H9 (cell line): Measurements from ENCODE around the gene GIT1. TPM values are rescaled to one million over a fixed set of nuclear protein-coding genes. Genes with fewer than 3 reads are reported as not detected.

Experiments used
- DNase-seq: peaks from one replicate; pipeline ENCODE4 v3.0.0-alpha.2; 2017
- H2AFZ ChIP-seq: one replicate; pipeline ENCODE4 v1.6.1; 2013; ENCODE audit warnings: mild to moderate bottlenecking, low read length, control low read depth, moderate library complexity
- H2AK5ac ChIP-seq: 2 replicates; pipeline ENCODE4 v1.6.1; 2013; ENCODE audit warnings: low read length, control low read depth, mixed read lengths; ENCODE audit not compliant: insufficient read length
- H2BK120ac ChIP-seq: one replicate; pipeline ENCODE4 v1.6.1; 2013; ENCODE audit warnings: low read depth, mild to moderate bottlenecking, low read length, control low read depth, inconsistent platforms; ENCODE audit not compliant: poor library complexity, severe bottlenecking
- H2BK12ac ChIP-seq: 2 replicates; pipeline ENCODE4 v1.6.1; 2013; ENCODE audit warnings: low read length, control low read depth, mixed read lengths, low read depth; ENCODE audit not compliant: insufficient read length
- H2BK15ac ChIP-seq: 2 replicates; pipeline ENCODE4 v1.6.1; 2013; ENCODE audit warnings: low read depth, low read length, control low read depth
- H2BK20ac ChIP-seq: one replicate; pipeline ENCODE4 v1.6.1; 2013; ENCODE audit warnings: low read depth, mild to moderate bottlenecking, low read length, control low read depth, inconsistent platforms; ENCODE audit not compliant: poor library complexity, severe bottlenecking
- H2BK5ac ChIP-seq: 2 replicates; pipeline ENCODE4 v1.6.1; 2013; ENCODE audit warnings: low read length, control low read depth, mixed read lengths; ENCODE audit not compliant: insufficient read length
- H3K14ac ChIP-seq: 2 replicates; pipeline ENCODE4 v1.6.1; 2013; ENCODE audit warnings: low read length, control low read depth; ENCODE audit not compliant: insufficient read depth
- H3K18ac ChIP-seq: 2 replicates; pipeline ENCODE4 v1.6.1; 2013; ENCODE audit warnings: low read depth, mild to moderate bottlenecking, mixed read lengths, low read length, control low read depth; ENCODE audit not compliant: insufficient read length
- H3K23ac ChIP-seq: 2 replicates; pipeline ENCODE4 v1.6.1; 2013; ENCODE audit warnings: low read length, control low read depth, mixed read lengths, low read depth; ENCODE audit not compliant: insufficient read length
- H3K23me2 ChIP-seq: 2 replicates; pipeline ENCODE4 v1.6.1; 2013; ENCODE audit warnings: low read depth, mild to moderate bottlenecking, mixed read lengths, low read length, control low read depth; ENCODE audit not compliant: insufficient read length, poor library complexity, severe bottlenecking
- H3K27ac ChIP-seq: 2 replicates; pipeline ENCODE4 v1.5.1; 2013; ENCODE audit warnings: low read length, control low read depth, mixed read lengths, low read depth; ENCODE audit not compliant: insufficient read length
- H3K27me3 ChIP-seq: 2 replicates; pipeline ENCODE4 v1.6.1; 2013; ENCODE audit warnings: low read length, control low read depth, inconsistent platforms; ENCODE audit not compliant: insufficient read depth
- H3K4ac ChIP-seq: 2 replicates; pipeline ENCODE4 v1.6.1; 2013; ENCODE audit warnings: low read depth, mild to moderate bottlenecking, control low read depth, inconsistent platforms, low read length, moderate library complexity
- H3K4me1 ChIP-seq: 2 replicates; pipeline ENCODE4 v1.6.1; 2013; ENCODE audit warnings: low read length, control low read depth, inconsistent platforms; ENCODE audit not compliant: insufficient read depth
- H3K4me2 ChIP-seq: 2 replicates; pipeline ENCODE4 v1.6.1; 2013; ENCODE audit warnings: low read length, control low read depth, mixed read lengths; ENCODE audit not compliant: insufficient read length, insufficient read depth
- H3K56ac ChIP-seq: 2 replicates; pipeline ENCODE4 v1.6.1; 2013; ENCODE audit warnings: low read depth, mild to moderate bottlenecking, mixed read lengths, low read length, control low read depth; ENCODE audit not compliant: insufficient read length
- H3K79me1 ChIP-seq: 2 replicates; pipeline ENCODE4 v1.6.1; 2013; ENCODE audit warnings: low read depth, mild to moderate bottlenecking, moderate library complexity, low read length, control low read depth, inconsistent platforms; ENCODE audit not compliant: insufficient read depth, poor library complexity, severe bottlenecking
- H3K79me2 ChIP-seq: 2 replicates; pipeline ENCODE4 v1.6.1; 2013; ENCODE audit warnings: low read length, control low read depth, inconsistent platforms; ENCODE audit not compliant: insufficient read depth
- H3K9ac ChIP-seq: 2 replicates; pipeline ENCODE4 v1.6.1; 2013; ENCODE audit warnings: low read length, control low read depth, mixed read lengths; ENCODE audit not compliant: insufficient read length; ENCODE audit errors: extremely low read depth
- H3K9me3 ChIP-seq: one replicate; pipeline ENCODE4 v1.6.1; 2013; ENCODE audit warnings: low read depth, low read length, inconsistent platforms; ENCODE audit not compliant: control insufficient read depth
- H3T11ph ChIP-seq: one replicate; pipeline ENCODE4 v1.6.1; 2013; ENCODE audit warnings: mild to moderate bottlenecking, low read length, control low read depth, inconsistent platforms
- H4K20me1 ChIP-seq: one replicate; pipeline ENCODE4 v1.6.1; 2013; ENCODE audit not compliant: control insufficient read depth, insufficient read length, insufficient read depth
- H4K5ac ChIP-seq: 2 replicates; pipeline ENCODE4 v1.6.1; 2013; ENCODE audit warnings: low read depth, mild to moderate bottlenecking, mixed read lengths, low read length, control low read depth; ENCODE audit not compliant: insufficient read length
- H4K8ac ChIP-seq: replicated peaks from 2 replicates; pipeline ENCODE4 v1.6.1; 2013; ENCODE audit warnings: low read length, control low read depth, mixed read lengths, low read depth; ENCODE audit not compliant: insufficient read length
- H4K91ac ChIP-seq: 2 replicates; pipeline ENCODE4 v1.6.1; 2013; ENCODE audit warnings: low read depth, mild to moderate bottlenecking, moderate library complexity, mixed read lengths, low read length, control low read depth; ENCODE audit not compliant: insufficient read length
- H3K27ac Mint-ChIP-seq, 3 experiments: 2 replicates in 2 of 3; 3 replicates in 1 of 3; pipeline ENCODE4 v1.8.0; 2020 to 2021; ENCODE audit warnings: mixed read lengths in 3 of 3, mild to moderate bottlenecking in 1 of 3, moderate library complexity in 1 of 3
- H3K27me3 Mint-ChIP-seq: 2 replicates; pipeline ENCODE4 v1.8.0; 2021; ENCODE audit warnings: low read depth, mild to moderate bottlenecking, moderate library complexity, mixed read lengths
- H3K36me3 Mint-ChIP-seq, 3 experiments: 2 replicates in 2 of 3; 3 replicates in 1 of 3; pipeline ENCODE4 v1.8.0; 2020 to 2021; ENCODE audit warnings: low read depth in 3 of 3, mixed read lengths in 3 of 3; ENCODE audit not compliant: insufficient read depth in 1 of 3
- H3K4me1 Mint-ChIP-seq, 2 experiments: 2 replicates each; pipeline ENCODE4 v1.8.0; 2020; ENCODE audit warnings: mixed read lengths in 2 of 2
- H3K4me3 Mint-ChIP-seq, 2 experiments: 2 replicates in 1 of 2; 3 replicates in 1 of 2; pipeline ENCODE4 v1.8.0; 2020 to 2021; ENCODE audit warnings: mild to moderate bottlenecking in 2 of 2, mixed read lengths in 2 of 2, moderate library complexity in 1 of 2
- H3K9me3 Mint-ChIP-seq, 2 experiments: 2 replicates in 1 of 2; 3 replicates in 1 of 2; pipeline ENCODE4 v1.8.0; 2020; ENCODE audit warnings: mild to moderate bottlenecking in 2 of 2, mixed read lengths in 2 of 2, moderate library complexity in 1 of 2
- CTCF ChIP-seq: fragments of 200-600 bp; sonication (generic); conservative IDR thresholded peaks from 3 replicates; pipeline ENCODE4 v1.8.0; 2021; ENCODE audit warnings: antibody characterized with exemption, mild to moderate bottlenecking
- WGBS: extraction: QIAGEN DNeasy Blood & Tissue Kit; methylation state at CpG from one replicate; pipeline ENCODE4 v1.1.7; 2013; ENCODE audit warnings: missing lambda C conversion rate, low lambda C conversion rate, mixed read lengths; ENCODE audit not compliant: insufficient read length; ENCODE audit errors: extremely low coverage; 5-methylcytosine and 5-hydroxymethylcytosine counted together
- total RNA-seq: library from RNA; stranded (reverse); gene quantifications from 2 replicates; pipeline ENCODE4 v1.2.1, GENCODE V29; 2021

Gene GIT1
- total RNA-seq, 1 experiment from 2014 or later, result 47.4 TPM

- no peak overlapping the region for H4K91ac ChIP-seq
- H3K4me1 ChIP-seq, result no peaks in the 10 kb centered on the region
- no peaks in the 10 kb centered on the region for H3K23me2 ChIP-seq
- H3K18ac ChIP-seq, result no peak overlapping the region
- no peak overlapping the region for H4K8ac ChIP-seq
- Mint-ChIP-seq H3K27me3 (no peaks in the 10 kb centered on the region), H3K4me3 (no peak overlapping the region), H3K9me3 (no peaks in the 10 kb centered on the region), H3K4me1 (peaks cover 2 to 13% of the 10 kb centered on the region in 2 experiments), H3K36me3 (peaks cover 22 to 70% (median 56%) of the 10 kb centered on the region in 3 experiments), H3K27ac (0 out of 7 replicates have a peak overlapping the region, but pooled peaks of 1 of the 3 experiments have one; percentile 23)
- H3K79me2 ChIP-seq, result no peaks in the 10 kb centered on the region
- H3K4ac ChIP-seq, result no peak overlapping the region
- H3T11ph ChIP-seq, result no peak overlapping the region
- no peak overlapping the region for H2AFZ ChIP-seq
- no peak overlapping the region for H2BK120ac ChIP-seq
- H4K20me1 ChIP-seq, result peaks cover 2% of the 10 kb centered on the region
- no peak overlapping the region for H3K56ac ChIP-seq
- no peaks in the 10 kb centered on the region for H3K79me1 ChIP-seq
- no peak for DNase-seq
- no peak overlapping the region for H3K4me2 ChIP-seq
- no CpG with 5 or more reads among the region's 22 CpGs for WGBS
- no peak overlapping the region for H3K14ac ChIP-seq
- H3K9me3 ChIP-seq, result no peaks in the 10 kb centered on the region
- no peak overlapping the region for H2BK12ac ChIP-seq
- no peak overlapping the region for H2BK20ac ChIP-seq
- no peak overlapping the region for H2AK5ac ChIP-seq
- TF ChIP-seq CTCF, result no peak
- no peaks in the 10 kb centered on the region for H3K27me3 ChIP-seq
- no peak overlapping the region for H3K23ac ChIP-seq
- H3K9ac ChIP-seq, result no peak overlapping the region
- no peak overlapping the region for H3K27ac ChIP-seq
- H2BK5ac ChIP-seq, result no peak overlapping the region
- H4K5ac ChIP-seq, result no peak overlapping the region
- no peak overlapping the region for H2BK15ac ChIP-seq
These were observed 11.8 kb downstream of the GIT1 start for GRCh38 chr17:29577385-29578211.
